ENCODE measurements around the gene CDK5RAP2. TPM values are rescaled to one million over a fixed set of nuclear protein-coding genes. Genes with fewer than 3 reads are reported as not detected.
"Not testable (repeated sequence)": the region's sequence is repeated elsewhere in the genome, so short reads cannot be mapped to it uniquely, and the experiment has no call there.

CDK5RAP2 gene
- total and polyA plus RNA-seq, 2 donors, result 27.3 to 44.0 TPM

- Histone ChIP-seq H3K9me3 (ENCODE audit: control insufficient read depth in 2 of 2, insufficient read depth in 1 of 2, low read length in 1 of 2) (no peaks in the 10 kb centered on the region), H3K4me3 (ENCODE audit: low read length in 2 of 2) (no peak overlapping the region), H3K27ac (ENCODE audit: low read depth in 1 of 2, low read length in 1 of 2) (no peak overlapping the region), H3K27me3 (ENCODE audit: control insufficient read depth in 2 of 2, insufficient read depth in 1 of 2, low read length in 1 of 2) (no peaks in the 10 kb centered on the region), H3K4me1 (ENCODE audit: control insufficient read depth in 2 of 2, insufficient read depth in 2 of 2, low read length in 2 of 2) (no peaks in the 10 kb centered on the region), H3K36me3 (ENCODE audit: control insufficient read depth in 2 of 2, insufficient read depth in 2 of 2, low read length in 1 of 2) (peaks cover 24 to 29% of the 10 kb centered on the region in 2 donors)
- DNase-seq (ENCODE audit: low read depth in 6 of 9, low spot score in 9 of 9), result no peak
- WGBS, result 98% methylated on average over 6 of the region's 6 CpGs
These were observed 115.6 kb downstream of the CDK5RAP2 start for GRCh38 chr9:120464176-120464886.

- no peak overlapping the region for H3K4me3 ChIP-seq (ENCODE audit: low read length in 2 of 2)
- no peak overlapping the region for H3K27ac ChIP-seq (ENCODE audit: low read depth in 1 of 2, low read length in 1 of 2)
- H3K9me3 ChIP-seq (ENCODE audit: control insufficient read depth in 2 of 2, insufficient read depth in 1 of 2, low read length in 1 of 2), result no peaks in the 10 kb centered on the region
- 94% methylated on average over 4 of the region's 4 CpGs for WGBS
- H3K27me3 ChIP-seq (ENCODE audit: control insufficient read depth in 2 of 2, insufficient read depth in 1 of 2, low read length in 1 of 2), result no peaks in the 10 kb centered on the region
- no peaks in the 10 kb centered on the region for H3K4me1 ChIP-seq (ENCODE audit: control insufficient read depth in 2 of 2, insufficient read depth in 2 of 2, low read length in 2 of 2)
- peaks cover 24 to 30% of the 10 kb centered on the region in 2 donors for H3K36me3 ChIP-seq (ENCODE audit: control insufficient read depth in 2 of 2, insufficient read depth in 2 of 2, low read length in 1 of 2)
- no peak for DNase-seq (ENCODE audit: low read depth in 6 of 9, low spot score in 9 of 9)
These were observed 116.2 kb downstream of the CDK5RAP2 start for GRCh38 chr9:120463765-120464164.

- H3K4me3 ChIP-seq (ENCODE audit: low read length in 2 of 2); H3K9me3 ChIP-seq (ENCODE audit: control insufficient read depth in 2 of 2, insufficient read depth in 1 of 2, low read length in 1 of 2); DNase-seq (ENCODE audit: low read depth in 6 of 9, low spot score in 9 of 9); H3K27ac ChIP-seq (ENCODE audit: low read depth in 1 of 2, low read length in 1 of 2); H3K4me1 ChIP-seq (ENCODE audit: control insufficient read depth in 2 of 2, insufficient read depth in 2 of 2, low read length in 2 of 2); H3K27me3 ChIP-seq (ENCODE audit: control insufficient read depth in 2 of 2, insufficient read depth in 1 of 2, low read length in 1 of 2): not testable (repeated sequence)
- H3K36me3 ChIP-seq (ENCODE audit: control insufficient read depth in 2 of 2, insufficient read depth in 2 of 2, low read length in 1 of 2), result peaks cover 24 to 31% of the 10 kb centered on the region in 2 donors
- WGBS, result 98% methylated on average over 9 of the region's 9 CpGs
These were observed 118.3 kb downstream of the CDK5RAP2 start for GRCh38 chr9:120461677-120462076.

GRCh38 chr9:120456218-120456617, 123.7 kb downstream of the CDK5RAP2 start:
- H3K4me1 ChIP-seq (ENCODE audit: control insufficient read depth in 2 of 2, insufficient read depth in 2 of 2, low read length in 2 of 2), result no peaks in the 10 kb centered on the region
- no peaks in the 10 kb centered on the region for H3K9me3 ChIP-seq (ENCODE audit: control insufficient read depth in 2 of 2, insufficient read depth in 1 of 2, low read length in 1 of 2)
- no peak overlapping the region for H3K27ac ChIP-seq (ENCODE audit: low read depth in 1 of 2, low read length in 1 of 2)
- DNase-seq (ENCODE audit: low read depth in 6 of 9, low spot score in 9 of 9), result no peak
- H3K27me3 ChIP-seq (ENCODE audit: control insufficient read depth in 2 of 2, insufficient read depth in 1 of 2, low read length in 1 of 2), result no peaks in the 10 kb centered on the region
- 98% methylated on average over 3 of the region's 3 CpGs for WGBS
- H3K36me3 ChIP-seq (ENCODE audit: control insufficient read depth in 2 of 2, insufficient read depth in 2 of 2, low read length in 1 of 2), result peaks cover 49 to 53% of the 10 kb centered on the region in 2 donors
- H3K4me3 ChIP-seq (ENCODE audit: low read length in 2 of 2), result no peak overlapping the region

- H3K9me3 ChIP-seq (ENCODE audit: control insufficient read depth in 2 of 2, insufficient read depth in 1 of 2, low read length in 1 of 2), result no peaks in the 10 kb centered on the region
- H3K27ac ChIP-seq (ENCODE audit: low read depth in 1 of 2, low read length in 1 of 2), result no peak overlapping the region
- peaks cover 51 to 64% of the 10 kb centered on the region in 2 donors for H3K36me3 ChIP-seq (ENCODE audit: control insufficient read depth in 2 of 2, insufficient read depth in 2 of 2, low read length in 1 of 2)
- H3K27me3 ChIP-seq (ENCODE audit: control insufficient read depth in 2 of 2, insufficient read depth in 1 of 2, low read length in 1 of 2), result no peaks in the 10 kb centered on the region
- DNase-seq (ENCODE audit: low read depth in 6 of 9, low spot score in 9 of 9), result no peak
- H3K4me1 ChIP-seq (ENCODE audit: control insufficient read depth in 2 of 2, insufficient read depth in 2 of 2, low read length in 2 of 2), result no peaks in the 10 kb centered on the region
- H3K4me3 ChIP-seq (ENCODE audit: low read length in 2 of 2), result no peak overlapping the region
- WGBS, result 97% methylated on average over 3 of the region's 3 CpGs
These were observed 125.5 kb downstream of the CDK5RAP2 start for GRCh38 chr9:120454467-120454866.

- WGBS, result 99% methylated on average over 4 of the region's 4 CpGs
These were observed 126.2 kb downstream of the CDK5RAP2 start for GRCh38 chr9:120453792-120454191.

GRCh38 chr9:120452631-120453030, 127.3 kb downstream of the CDK5RAP2 start:
- WGBS, result over 99% methylated on average over 3 of the region's 3 CpGs
- Histone ChIP-seq H3K27ac (ENCODE audit: low read depth in 1 of 2, low read length in 1 of 2) (no peak overlapping the region), H3K4me1 (ENCODE audit: control insufficient read depth in 2 of 2, insufficient read depth in 2 of 2, low read length in 2 of 2) (no peaks in the 10 kb centered on the region), H3K27me3 (ENCODE audit: control insufficient read depth in 2 of 2, insufficient read depth in 1 of 2, low read length in 1 of 2) (no peaks in the 10 kb centered on the region), H3K9me3 (ENCODE audit: control insufficient read depth in 2 of 2, insufficient read depth in 1 of 2, low read length in 1 of 2) (no peaks in the 10 kb centered on the region), H3K36me3 (ENCODE audit: control insufficient read depth in 2 of 2, insufficient read depth in 2 of 2, low read length in 1 of 2) (peaks cover 51 to 53% of the 10 kb centered on the region in 2 donors), H3K4me3 (ENCODE audit: low read length in 2 of 2) (no peak overlapping the region)
- DNase-seq (ENCODE audit: low read depth in 6 of 9, low spot score in 9 of 9), result no peak

More at GRCh38 chr9:120453792-120454191, 126.2 kb downstream of the CDK5RAP2 start:
- Histone ChIP-seq H3K4me3 (ENCODE audit: low read length in 2 of 2) (no peak overlapping the region), H3K27ac (ENCODE audit: low read depth in 1 of 2, low read length in 1 of 2) (no peak overlapping the region), H3K9me3 (ENCODE audit: control insufficient read depth in 2 of 2, insufficient read depth in 1 of 2, low read length in 1 of 2) (no peaks in the 10 kb centered on the region), H3K4me1 (ENCODE audit: control insufficient read depth in 2 of 2, insufficient read depth in 2 of 2, low read length in 2 of 2) (no peaks in the 10 kb centered on the region), H3K27me3 (ENCODE audit: control insufficient read depth in 2 of 2, insufficient read depth in 1 of 2, low read length in 1 of 2) (no peaks in the 10 kb centered on the region), H3K36me3 (ENCODE audit: control insufficient read depth in 2 of 2, insufficient read depth in 2 of 2, low read length in 1 of 2) (peaks cover 51 to 60% of the 10 kb centered on the region in 2 donors)
- no peak for DNase-seq (ENCODE audit: low read depth in 6 of 9, low spot score in 9 of 9)

GRCh38 chr9:120450916-120451315, 129.1 kb downstream of the CDK5RAP2 start:
- DNase-seq (ENCODE audit: low read depth in 6 of 9, low spot score in 9 of 9), result no peak
- Histone ChIP-seq H3K4me3 (ENCODE audit: low read length in 2 of 2) (no peak overlapping the region), H3K4me1 (ENCODE audit: control insufficient read depth in 2 of 2, insufficient read depth in 2 of 2, low read length in 2 of 2) (no peaks in the 10 kb centered on the region), H3K36me3 (ENCODE audit: control insufficient read depth in 2 of 2, insufficient read depth in 2 of 2, low read length in 1 of 2) (peaks cover 49 to 59% of the 10 kb centered on the region in 2 donors), H3K9me3 (ENCODE audit: control insufficient read depth in 2 of 2, insufficient read depth in 1 of 2, low read length in 1 of 2) (no peaks in the 10 kb centered on the region), H3K27ac (ENCODE audit: low read depth in 1 of 2, low read length in 1 of 2) (no peak overlapping the region), H3K27me3 (ENCODE audit: control insufficient read depth in 2 of 2, insufficient read depth in 1 of 2, low read length in 1 of 2) (no peaks in the 10 kb centered on the region)
- WGBS, result 95% methylated on average over 3 of the region's 3 CpGs

GRCh38 chr9:120449566-120449965, 130.4 kb downstream of the CDK5RAP2 start:
- Histone ChIP-seq H3K27me3 (ENCODE audit: control insufficient read depth in 2 of 2, insufficient read depth in 1 of 2, low read length in 1 of 2) (no peaks in the 10 kb centered on the region), H3K4me3 (ENCODE audit: low read length in 2 of 2) (no peak overlapping the region), H3K36me3 (ENCODE audit: control insufficient read depth in 2 of 2, insufficient read depth in 2 of 2, low read length in 1 of 2) (peaks cover 50 to 56% of the 10 kb centered on the region in 2 donors), H3K4me1 (ENCODE audit: control insufficient read depth in 2 of 2, insufficient read depth in 2 of 2, low read length in 2 of 2) (no peaks in the 10 kb centered on the region), H3K9me3 (ENCODE audit: control insufficient read depth in 2 of 2, insufficient read depth in 1 of 2, low read length in 1 of 2) (no peaks in the 10 kb centered on the region), H3K27ac (ENCODE audit: low read depth in 1 of 2, low read length in 1 of 2) (no peak overlapping the region)
- WGBS, result 100% methylated on average over 2 of the region's 2 CpGs
- DNase-seq (ENCODE audit: low read depth in 6 of 9, low spot score in 9 of 9), result no peak
